ENCODE data around the gene FAN1.

Gene FAN1

DNA sequence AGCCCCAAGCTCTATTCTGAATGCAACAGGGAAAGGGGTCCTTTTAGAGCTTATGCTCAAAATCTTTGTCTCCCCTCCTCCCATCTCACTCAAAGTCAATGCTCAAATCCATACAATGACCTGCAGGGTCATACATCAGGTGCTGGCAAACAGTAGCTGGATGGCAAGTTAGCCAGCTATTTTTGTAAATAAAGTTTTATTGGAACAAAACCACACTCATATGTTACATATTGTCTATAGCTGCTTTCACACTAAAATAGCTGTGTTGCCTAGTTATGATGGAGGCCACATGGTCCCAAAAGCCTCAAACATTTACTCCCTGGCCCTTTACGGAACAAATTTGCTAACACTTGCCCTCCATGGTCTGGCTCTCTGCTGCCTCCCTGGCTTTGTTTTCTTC, 1.8 kb upstream of the FAN1 start:
- no peak for DNase-seq (ENCODE audit: low read depth, low spot score)
- TF ChIP-seq, protein P1, sequence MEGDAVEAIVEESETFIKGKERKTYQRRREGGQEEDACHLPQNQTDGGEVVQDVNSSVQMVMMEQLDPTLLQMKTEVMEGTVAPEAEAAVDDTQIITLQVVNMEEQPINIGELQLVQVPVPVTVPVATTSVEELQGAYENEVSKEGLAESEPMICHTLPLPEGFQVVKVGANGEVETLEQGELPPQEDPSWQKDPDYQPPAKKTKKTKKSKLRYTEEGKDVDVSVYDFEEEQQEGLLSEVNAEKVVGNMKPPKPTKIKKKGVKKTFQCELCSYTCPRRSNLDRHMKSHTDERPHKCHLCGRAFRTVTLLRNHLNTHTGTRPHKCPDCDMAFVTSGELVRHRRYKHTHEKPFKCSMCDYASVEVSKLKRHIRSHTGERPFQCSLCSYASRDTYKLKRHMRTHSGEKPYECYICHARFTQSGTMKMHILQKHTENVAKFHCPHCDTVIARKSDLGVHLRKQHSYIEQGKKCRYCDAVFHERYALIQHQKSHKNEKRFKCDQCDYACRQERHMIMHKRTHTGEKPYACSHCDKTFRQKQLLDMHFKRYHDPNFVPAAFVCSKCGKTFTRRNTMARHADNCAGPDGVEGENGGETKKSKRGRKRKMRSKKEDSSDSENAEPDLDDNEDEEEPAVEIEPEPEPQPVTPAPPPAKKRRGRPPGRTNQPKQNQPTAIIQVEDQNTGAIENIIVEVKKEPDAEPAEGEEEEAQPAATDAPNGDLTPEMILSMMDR (IDR thresholded peaks at IDR 0.05; ENCODE audit: insufficient read depth, low read length, missing control alignments) = no peak
- H3K4me3 ChIP-seq (ENCODE audit: low read depth, low read length) = no peak overlapping the region
- CTCF ChIA-PET = no interaction called here
- POLR2A ChIA-PET = no interaction called here

DNA sequence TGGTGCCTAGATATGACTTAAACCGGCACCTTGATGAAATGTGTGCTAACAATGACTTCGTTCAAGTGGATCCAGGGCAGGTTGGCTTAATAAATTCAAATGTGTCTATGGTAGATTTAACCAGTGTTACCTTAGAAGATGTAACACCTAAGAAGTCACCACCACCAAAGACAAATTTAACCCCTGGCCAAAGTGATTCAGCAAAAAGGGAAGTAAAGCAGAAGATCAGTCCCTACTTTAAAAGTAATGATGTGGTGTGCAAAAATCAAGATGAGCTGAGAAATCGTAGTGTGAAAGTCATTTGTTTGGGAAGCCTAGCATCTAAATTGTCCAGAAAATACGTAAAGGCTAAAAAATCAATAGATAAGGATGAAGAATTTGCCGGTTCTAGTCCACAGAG, 1.1 kb downstream of the FAN1 start:
- ChIA-PET CTCF (interaction anchor here (0.6 to 0.7 kb wide), 2 partner anchors 174 to 223 kb away, joined by 3 read pairs; no protein-coding TSS in a partner anchor), POLR2A (no interaction called here)
- no peak for DNase-seq (ENCODE audit: low read depth, low spot score)
- H3K4me3 ChIP-seq (ENCODE audit: low read depth, low read length) = peak overlapping the region; percentile 18
- TF ChIP-seq, protein P1 (IDR thresholded peaks at IDR 0.05; ENCODE audit: insufficient read depth, low read length, missing control alignments) = no peak

DNA sequence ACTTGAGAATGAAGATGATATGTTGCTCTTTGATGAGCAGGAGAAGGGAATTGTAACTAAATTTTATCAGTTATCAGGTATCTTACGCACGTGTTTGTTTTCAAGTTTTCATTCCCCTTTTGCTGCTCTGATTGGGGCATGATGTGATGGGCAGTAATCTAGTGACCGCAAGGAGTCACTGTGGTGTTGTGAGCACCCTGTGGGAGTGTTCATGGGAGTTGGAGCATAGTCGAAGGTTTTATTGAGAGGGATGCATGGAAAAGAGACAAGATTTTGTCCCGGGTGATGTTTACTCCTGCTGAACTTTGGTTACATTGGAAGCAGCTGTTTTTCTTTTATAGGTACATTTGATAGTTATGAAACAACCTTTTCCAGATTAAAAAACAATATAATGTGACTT, 2.1 kb downstream of the FAN1 start:
- H3K4me3 ChIP-seq (ENCODE audit: low read depth, low read length) = no peak overlapping the region
- TF ChIP-seq, protein P1 (IDR thresholded peaks at IDR 0.05; ENCODE audit: insufficient read depth, low read length, missing control alignments) = no peak
- DNase-seq (ENCODE audit: low read depth, low spot score) = no peak
- CTCF ChIA-PET = no interaction called here
- POLR2A ChIA-PET = no interaction called here

DNA sequence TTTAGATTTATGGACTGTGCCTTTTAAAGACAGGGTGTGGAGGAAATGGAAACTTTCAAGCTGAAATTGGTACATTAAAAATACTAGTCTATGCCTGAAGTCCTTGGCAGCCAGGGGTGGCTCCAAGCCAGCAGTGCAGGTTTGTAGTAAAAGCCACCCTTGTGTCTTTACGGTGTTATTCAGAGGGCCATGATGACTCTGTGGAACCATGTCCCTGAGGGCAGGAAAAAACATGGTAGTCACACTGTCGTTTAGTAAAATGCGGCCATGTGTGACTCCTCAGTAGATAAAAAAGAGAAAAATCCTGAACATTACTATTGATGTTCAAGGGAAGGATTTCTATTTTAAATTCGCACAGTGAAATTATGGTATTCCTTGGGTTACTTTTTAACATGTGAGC, 2.7 kb downstream of the FAN1 start:
- DNase-seq (ENCODE audit: low read depth, low spot score) = no peak
- ChIA-PET CTCF (no interaction called here), POLR2A (no interaction called here)
- TF ChIP-seq, protein P1 (IDR thresholded peaks at IDR 0.05; ENCODE audit: insufficient read depth, low read length, missing control alignments) = no peak
- H3K4me3 ChIP-seq (ENCODE audit: low read depth, low read length) = no peak overlapping the region

DNA sequence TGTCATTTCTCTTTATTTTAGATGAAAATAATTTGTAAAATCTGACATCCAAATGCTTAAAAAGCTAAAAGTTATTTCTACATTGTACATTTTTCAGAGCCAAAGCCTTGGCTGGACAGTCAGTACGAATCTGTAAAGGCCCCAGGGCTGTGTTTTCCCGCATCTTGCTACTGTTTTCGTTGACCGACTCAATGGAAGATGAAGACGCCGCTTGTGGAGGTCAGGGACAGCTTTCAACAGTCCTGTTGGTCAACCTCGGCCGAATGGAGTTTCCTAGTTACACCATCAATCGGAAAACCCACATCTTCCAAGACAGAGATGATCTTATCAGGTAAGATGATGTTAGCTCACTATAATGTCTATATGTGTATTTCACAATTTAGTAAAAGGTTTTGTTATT, 10.0 kb downstream of the FAN1 start:
- ChIA-PET POLR2A (no interaction called here), CTCF (no interaction called here)
- no peak for DNase-seq (ENCODE audit: low read depth, low spot score)
- H3K4me3 ChIP-seq (ENCODE audit: low read depth, low read length) = no peak overlapping the region
- TF ChIP-seq, protein P1 (IDR thresholded peaks at IDR 0.05; ENCODE audit: insufficient read depth, low read length, missing control alignments) = no peak

DNA sequence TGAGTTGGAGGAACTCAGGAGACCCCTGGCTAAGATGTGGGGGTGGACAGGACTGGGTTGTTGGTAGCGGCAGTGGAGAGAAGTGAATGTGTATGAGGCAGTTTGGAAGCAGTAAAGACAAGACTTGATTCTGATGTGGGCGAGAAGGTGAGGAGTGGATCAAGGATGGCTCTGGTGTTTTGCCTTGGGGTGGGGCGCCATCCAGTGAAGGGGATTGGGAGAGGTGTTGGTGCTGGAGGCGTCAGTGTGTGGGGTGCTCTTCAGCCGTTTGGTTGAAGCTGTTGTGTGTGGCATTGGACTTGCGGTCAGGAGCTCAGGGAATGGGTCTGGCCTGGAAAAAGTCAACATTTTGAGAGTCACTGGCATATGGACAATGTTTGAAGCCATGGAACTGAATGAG, 13.3 kb downstream of the FAN1 start:
- CTCF ChIA-PET = interaction anchor here (1.6 to 3.6 kb wide), 2 partner anchors 30 to 213 kb away, joined by 3 to 19 read pairs; no protein-coding TSS in a partner anchor
- POLR2A ChIA-PET = no interaction called here
- no peak overlapping the region for H3K4me3 ChIP-seq (ENCODE audit: low read depth, low read length)
- TF ChIP-seq, protein P1 (IDR thresholded peaks at IDR 0.05; ENCODE audit: insufficient read depth, low read length, missing control alignments) = no peak
- no peak for DNase-seq (ENCODE audit: low read depth, low spot score)
